Activated effector memory CD4-positive, alpha-beta T cell treated with Interleukin-2 at 50 U/mL for 16 hours (primary cell): ENCODE results near the gene JAM3.
"Not testable (repeated sequence)": the region's sequence is repeated elsewhere in the genome, so short reads cannot be mapped to it uniquely, and the experiment has no call there.

Experiments used
- DNase-seq: peaks from one replicate; pipeline ENCODE4 v3.0.0-alpha.2; 2020

The JAM3 gene

GRCh38 chr11:134063991-134064747 lies 4.7 kb upstream of the JAM3 start:
- DNase-seq: no peak

- DNase-seq: no peak
These were observed 3.5 kb upstream of the JAM3 start for GRCh38 chr11:134065381-134065780.

DNA sequence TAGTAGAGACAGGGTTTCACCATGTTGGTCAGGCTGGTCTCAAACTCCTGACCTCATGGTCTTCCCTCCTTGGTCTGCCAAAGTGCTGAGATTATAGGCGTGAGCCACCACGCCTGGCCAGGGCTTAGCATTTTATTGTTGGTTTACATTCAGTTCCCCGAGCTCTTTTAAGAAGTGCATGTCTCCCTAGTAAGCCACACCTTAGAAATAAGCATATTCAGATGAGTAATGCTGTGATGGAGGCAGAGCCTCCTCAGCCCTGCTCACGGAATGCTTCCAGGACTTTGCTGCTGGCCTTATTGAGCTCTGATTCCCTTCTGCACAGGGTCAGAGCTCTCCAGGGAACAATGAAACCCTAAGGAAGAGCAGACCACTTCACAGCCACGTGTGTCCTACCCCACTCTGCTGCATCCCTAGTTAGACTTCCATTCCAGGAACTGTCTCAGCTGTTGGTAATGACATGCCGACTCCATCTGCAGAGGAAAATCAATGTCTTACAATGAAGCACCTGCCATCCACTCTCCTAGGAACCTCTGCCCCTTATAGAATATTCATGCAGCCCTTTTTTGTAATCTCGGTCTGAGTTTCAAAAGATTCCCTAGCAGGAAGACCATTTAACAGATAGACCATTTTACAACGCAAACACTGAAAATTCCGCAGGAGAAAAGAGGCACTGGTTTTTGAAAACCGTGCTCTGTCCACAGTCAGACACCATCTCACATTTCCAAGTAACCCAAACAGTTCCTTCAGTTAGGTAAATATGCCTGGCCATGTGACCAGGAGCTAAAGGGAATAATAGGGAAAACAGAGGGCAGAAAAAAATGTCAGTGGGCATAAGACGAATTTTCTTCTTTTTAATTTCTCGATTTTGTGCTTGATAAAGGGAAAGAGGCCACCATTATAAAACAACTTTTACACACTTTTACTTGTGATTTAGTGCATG lies 1.7 kb upstream of the JAM3 start:
- DNase-seq: no peak

DNA sequence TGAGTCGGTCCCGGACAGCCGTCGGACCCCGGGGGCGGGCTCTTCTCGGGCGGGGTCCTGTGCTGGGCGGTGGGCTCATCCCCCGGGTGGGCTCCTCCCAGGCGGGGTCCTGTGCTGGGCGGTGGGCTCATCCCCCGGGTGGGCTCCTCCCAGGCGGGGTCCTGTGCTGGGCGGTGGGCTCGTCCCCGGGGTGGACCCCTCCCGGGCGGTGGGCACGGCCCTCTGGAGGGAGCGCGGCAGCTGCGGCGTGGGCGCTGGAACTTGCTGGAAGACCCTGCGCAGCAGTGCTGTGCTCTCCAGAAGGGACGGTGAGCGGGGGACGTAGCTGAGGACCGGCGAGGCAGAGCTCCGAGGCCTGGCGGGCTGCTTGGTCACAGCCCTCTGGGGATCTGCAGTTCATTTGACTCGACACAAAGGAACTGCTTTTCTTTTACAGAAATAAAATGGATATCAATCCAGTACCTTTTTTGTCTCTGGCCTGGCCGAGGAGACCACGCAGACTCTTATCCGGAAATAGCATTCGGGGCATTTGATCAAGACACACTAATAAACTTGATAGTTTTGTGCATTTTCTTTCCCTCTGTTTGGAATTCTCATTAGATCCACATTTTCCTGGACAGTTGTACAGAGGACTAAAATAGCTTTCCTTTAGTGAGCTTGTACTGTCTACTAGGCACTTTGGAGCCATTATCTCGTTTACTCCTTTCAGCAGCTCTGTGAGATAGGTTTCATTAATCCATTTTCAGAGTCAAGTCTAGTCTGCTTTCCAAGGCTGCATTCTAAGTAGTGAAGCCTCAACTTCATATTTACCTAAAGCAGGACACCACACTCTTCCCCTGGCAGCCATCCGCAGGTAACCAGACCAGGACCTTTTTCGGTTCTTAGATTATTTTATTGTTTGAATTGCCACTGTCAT lies 812 bp downstream of the JAM3 start:
- DNase-seq: no peak

GRCh38 chr11:134070342-134070845 lies 1.5 kb downstream of the JAM3 start:
- DNase-seq: no peak

- no peak for DNase-seq
These were observed 2.4 kb downstream of the JAM3 start for GRCh38 chr11:134071306-134071705.

DNA sequence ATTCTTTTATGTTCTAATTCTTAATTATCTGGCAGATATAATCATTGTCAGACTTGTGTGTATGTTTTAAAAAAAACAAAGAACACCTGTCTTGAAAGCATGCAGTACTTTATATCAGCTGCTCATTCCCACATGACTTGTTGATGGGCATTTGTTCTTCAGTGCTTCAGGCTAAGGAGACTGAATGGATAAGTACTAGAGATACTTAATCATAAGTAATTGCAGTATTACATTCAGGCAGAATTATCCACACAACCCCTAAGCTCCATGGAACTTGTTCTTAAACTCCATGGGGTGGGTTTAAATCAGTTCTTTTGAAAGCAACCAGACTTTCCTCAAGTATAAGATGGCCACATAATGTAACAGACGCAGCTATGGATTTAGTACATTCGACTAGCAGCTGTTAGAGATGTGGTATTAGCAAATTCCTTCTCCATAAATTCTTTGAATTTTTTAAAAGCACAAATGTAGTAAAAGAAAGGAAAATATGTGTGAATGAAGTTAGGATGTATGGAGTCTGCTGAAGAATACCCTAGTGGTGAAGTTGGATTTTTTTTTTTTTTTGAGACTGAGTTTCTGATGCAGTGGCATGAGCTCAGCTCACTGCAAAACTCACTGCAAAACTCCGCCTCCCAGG lies 3.0 kb downstream of the JAM3 start:
- no peak for DNase-seq

DNA sequence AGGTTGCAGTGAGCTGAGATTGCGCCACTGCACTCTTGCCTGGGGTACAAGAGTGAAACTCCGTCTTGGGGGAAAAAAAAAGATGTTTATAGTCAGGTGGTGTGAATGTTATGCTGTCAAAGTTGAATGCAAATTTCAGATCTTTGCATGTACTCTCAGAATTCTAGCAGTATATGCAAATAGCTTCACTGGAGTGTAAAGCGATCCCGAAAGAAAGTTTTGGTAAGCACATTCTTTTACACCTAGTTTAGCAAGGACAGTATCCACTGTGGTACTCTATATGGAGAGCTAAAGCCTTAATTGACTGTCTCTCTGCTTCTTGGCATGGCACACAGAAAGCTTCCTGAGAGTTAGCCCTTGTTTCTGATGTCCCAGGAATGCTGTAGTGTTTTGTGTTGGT lies 4.0 kb downstream of the JAM3 start:
- DNase-seq: no peak

DNA sequence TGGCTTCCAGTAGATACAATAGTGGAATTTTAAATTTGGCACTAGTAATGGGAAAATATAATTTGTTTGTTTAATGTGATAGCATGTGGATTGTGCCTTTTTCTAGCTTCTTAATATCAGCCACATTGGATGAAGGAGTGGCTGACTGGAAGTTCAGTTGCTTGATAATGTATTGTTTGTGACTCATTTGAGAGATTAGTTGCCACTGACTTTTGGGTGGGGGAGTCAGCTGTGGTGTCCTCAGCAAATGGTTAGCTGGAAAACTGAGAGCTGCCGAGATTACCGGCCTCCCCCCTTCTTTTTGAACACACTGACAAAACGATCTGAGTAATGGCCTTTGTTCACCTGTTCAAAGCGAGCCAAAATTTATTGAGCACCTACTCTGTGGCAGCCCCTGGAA lies 5.5 kb downstream of the JAM3 start:
- no peak for DNase-seq

DNA sequence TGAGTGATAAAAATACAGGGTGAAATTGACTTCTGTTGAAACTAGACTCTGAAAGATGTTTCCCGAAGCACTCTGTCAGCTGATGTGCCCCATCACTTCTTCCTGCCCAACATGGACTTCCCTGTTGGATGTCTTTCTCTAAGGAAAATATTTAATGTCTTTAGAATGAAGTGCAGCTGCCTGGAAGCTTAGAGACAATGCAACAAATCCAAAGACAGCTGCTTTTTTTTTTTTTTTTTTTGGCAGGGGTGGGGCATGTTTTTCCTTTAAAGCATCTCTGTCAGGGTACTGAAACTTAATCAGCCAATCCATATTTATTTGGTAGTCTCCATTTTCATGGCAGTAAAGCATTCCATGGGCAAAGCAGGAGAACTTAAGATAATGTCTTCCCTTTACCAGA lies 5.9 kb downstream of the JAM3 start:
- no peak for DNase-seq

DNA sequence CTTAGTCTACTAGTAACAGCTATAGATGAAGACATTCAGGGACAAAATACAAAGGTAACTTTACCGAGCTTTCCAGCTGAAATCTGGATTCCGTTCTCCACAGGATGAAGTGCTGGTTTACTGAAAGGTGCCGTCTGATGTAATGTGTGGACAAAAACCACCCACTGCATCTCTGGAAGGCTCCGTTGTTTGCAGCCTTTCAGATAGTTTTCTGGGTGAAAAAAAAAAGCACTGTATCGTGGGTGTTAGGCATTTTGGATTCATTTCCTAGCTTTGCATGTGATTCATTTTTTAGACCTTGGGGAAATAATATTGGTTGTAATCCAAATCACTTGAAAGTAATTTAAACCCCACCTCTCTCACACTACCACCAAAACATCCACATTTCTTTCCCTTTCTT lies 10.4 kb downstream of the JAM3 start:
- DNase-seq: no peak

DNA sequence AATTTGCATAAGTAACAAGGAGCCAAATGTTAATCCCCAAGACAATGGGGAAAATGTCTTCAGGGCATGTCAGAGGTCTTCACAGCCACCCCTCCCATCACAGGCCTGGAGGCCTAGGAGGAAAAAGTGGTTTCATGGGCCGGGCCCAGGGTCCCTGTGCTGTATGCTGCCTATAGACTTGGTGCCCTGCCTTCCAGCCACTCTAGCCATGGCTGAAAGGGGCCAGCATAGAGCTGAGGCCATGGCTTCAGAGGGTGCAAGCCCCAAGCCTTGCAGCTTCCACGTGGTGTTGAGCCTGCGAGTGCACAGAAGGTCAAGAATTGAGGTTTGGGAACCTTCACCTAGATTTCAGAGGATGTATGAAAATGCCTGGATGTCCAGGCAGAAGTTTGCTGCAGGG lies 12.4 kb downstream of the JAM3 start:
- not testable (repeated sequence) for DNase-seq

DNA sequence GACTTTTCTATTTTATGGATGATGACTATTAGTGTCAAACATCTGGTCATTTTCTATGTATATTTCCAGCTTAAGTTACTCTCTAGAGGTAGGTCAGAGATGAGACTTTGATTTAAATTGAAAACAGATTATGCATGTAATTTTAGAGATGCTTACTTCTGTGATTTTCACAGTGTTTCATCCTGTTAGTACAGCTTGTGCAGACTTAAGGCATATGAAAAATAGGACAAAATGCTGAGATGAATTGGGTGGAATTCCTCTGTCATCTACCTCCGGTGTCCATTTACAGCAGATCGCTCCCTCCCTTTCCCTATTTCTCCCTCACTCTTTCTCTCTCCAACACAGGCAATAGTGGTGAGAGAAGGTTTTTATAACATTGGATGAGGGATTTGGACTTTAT lies 14.1 kb downstream of the JAM3 start:
- DNase-seq: no peak

DNA sequence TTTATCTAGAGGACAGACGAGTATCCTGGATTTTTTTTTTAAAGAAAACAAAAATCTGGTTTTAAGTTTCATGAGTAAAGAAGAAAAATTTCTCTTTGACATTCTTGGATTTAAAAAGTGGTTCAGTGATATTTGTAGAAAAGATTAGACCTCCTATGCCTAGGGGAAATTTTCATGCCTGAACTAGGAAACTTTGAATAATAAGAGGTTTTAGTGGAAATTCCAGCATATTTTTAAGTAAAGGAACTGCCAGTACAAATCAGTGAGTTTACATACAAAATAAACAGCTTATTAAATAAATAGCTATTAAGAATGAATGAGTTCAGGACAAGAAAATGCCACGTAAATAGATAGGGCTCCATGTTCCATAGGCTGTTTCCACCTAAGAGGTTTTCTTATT lies 17.5 kb downstream of the JAM3 start:
- no peak for DNase-seq

GRCh38 chr11:134092006-134092405 lies 23.1 kb downstream of the JAM3 start:
- DNase-seq: not testable (repeated sequence)

- no peak for DNase-seq
These were observed 28.3 kb downstream of the JAM3 start for GRCh38 chr11:134097166-134097565.

GRCh38 chr11:134098566-134099184 lies 29.8 kb downstream of the JAM3 start:
- no peak for DNase-seq

- no peak for DNase-seq
These were observed 31.3 kb downstream of the JAM3 start for GRCh38 chr11:134100171-134100570.

GRCh38 chr11:134101282-134101681 lies 32.4 kb downstream of the JAM3 start:
- no peak for DNase-seq

GRCh38 chr11:134110252-134110815 lies 41.5 kb downstream of the JAM3 start:
- DNase-seq: no peak

DNA sequence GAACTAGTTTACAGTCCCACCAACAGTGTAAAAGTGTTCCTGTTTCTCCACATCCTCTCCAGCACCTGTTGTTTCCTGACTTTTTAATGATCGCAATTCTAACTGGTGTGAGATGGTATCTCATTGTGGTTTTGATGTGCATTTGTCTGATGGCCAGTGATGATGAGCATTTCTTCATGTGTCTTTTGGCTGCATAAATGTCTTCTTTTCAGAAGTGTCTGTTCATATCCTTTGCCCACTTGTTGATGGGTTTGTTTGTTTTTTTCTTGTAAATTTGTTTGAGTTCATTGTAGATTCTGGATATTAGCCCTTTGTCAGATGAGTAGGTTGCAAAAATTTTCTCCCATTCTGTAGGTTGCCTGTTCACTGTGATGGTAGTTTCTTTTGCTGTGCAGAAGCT lies 44.9 kb downstream of the JAM3 start:
- not testable (repeated sequence) for DNase-seq
